SIG-M5 treated with dmso at 0.1 percent for 504 hours (cell line): ENCODE data around the gene SRGAP2C.
"Not testable (repeated sequence)": the region's sequence is repeated elsewhere in the genome, so short reads cannot be mapped to it uniquely, and the experiment has no call there.

Experiments used
- DNase-seq: peaks from one replicate; lab custom pipeline; 2025; ENCODE audit not compliant: unreplicated experiment; lab: John Stamatoyannopoulos, UW

Gene SRGAP2C

GRCh38 chr1:121324726-121325125 lies 140.0 kb downstream of the SRGAP2C start:
- not testable (repeated sequence) for DNase-seq

- DNase-seq, result not testable (repeated sequence)
Measured at GRCh38 chr1:121332141-121332540, 147.4 kb downstream of the SRGAP2C start.

- not testable (repeated sequence) for DNase-seq
Measured at GRCh38 chr1:121332599-121333562, 148.1 kb downstream of the SRGAP2C start.

GRCh38 chr1:121337958-121338357 lies 153.2 kb downstream of the SRGAP2C start:
- not testable (repeated sequence) for DNase-seq

- DNase-seq, result not testable (repeated sequence)
Measured at GRCh38 chr1:121339611-121340010, 154.8 kb downstream of the SRGAP2C start.

GRCh38 chr1:121343311-121343906 lies 158.6 kb downstream of the SRGAP2C start:
- not testable (repeated sequence) for DNase-seq

- not testable (repeated sequence) for DNase-seq
Measured at GRCh38 chr1:121344355-121344754, 159.6 kb downstream of the SRGAP2C start.

- not testable (repeated sequence) for DNase-seq
Measured at GRCh38 chr1:121346654-121347053, 161.9 kb downstream of the SRGAP2C start.

- DNase-seq, result not testable (repeated sequence)
Measured at GRCh38 chr1:121347476-121347875, 162.7 kb downstream of the SRGAP2C start.

GRCh38 chr1:121348115-121348514 lies 163.3 kb downstream of the SRGAP2C start:
- not testable (repeated sequence) for DNase-seq

GRCh38 chr1:121349332-121349967 lies 164.7 kb downstream of the SRGAP2C start:
- DNase-seq, result not testable (repeated sequence)

- not testable (repeated sequence) for DNase-seq
Measured at GRCh38 chr1:121355711-121356420, 171.1 kb downstream of the SRGAP2C start.

- not testable (repeated sequence) for DNase-seq
Measured at GRCh38 chr1:121356819-121357218, 172.0 kb downstream of the SRGAP2C start.

- DNase-seq, result not testable (repeated sequence)
Measured at GRCh38 chr1:121360531-121360930, 175.8 kb downstream of the SRGAP2C start.

- DNase-seq, result not testable (repeated sequence)
Measured at GRCh38 chr1:121361451-121362233, 176.9 kb downstream of the SRGAP2C start.

GRCh38 chr1:121362234-121362883 lies 177.6 kb downstream of the SRGAP2C start:
- peak; percentile 48 for DNase-seq

- not testable (repeated sequence) for DNase-seq
Measured at GRCh38 chr1:121365316-121365715, 180.5 kb downstream of the SRGAP2C start.

GRCh38 chr1:121365723-121366122 lies 180.9 kb downstream of the SRGAP2C start:
- not testable (repeated sequence) for DNase-seq

- not testable (repeated sequence) for DNase-seq
Measured at GRCh38 chr1:121366171-121366570, 181.4 kb downstream of the SRGAP2C start.
